Globus pallidus (tissue), 1 donor: ENCODE measurements around the gene CMSS1.
A peak's percentile ranks its signal among the peaks of the same experiment; 100 is the strongest.

Experiments
- DNase-seq: peaks from one replicate; pipeline ENCODE4 v3.0.0-alpha.2; 2015; ENCODE audit warnings: low spot score

Gene CMSS1

DNA sequence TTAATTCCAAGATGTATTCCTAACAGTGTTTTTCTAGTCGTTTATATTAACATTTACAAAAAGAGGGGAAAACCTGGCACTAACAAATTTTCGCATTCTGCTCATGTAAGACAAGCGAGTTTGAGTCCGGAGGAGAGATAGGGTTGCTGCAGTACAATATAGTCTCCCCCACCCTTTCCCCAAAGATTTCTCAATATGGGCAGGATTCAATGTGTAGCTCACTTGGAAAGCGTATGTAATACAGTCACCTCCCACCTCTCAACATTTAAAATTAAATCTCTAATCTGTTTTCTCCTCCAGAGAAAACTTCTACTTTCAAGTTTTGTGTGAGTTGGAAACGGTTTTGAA, 57.9 kb downstream of the CMSS1 start:
- DNase-seq, result peak; percentile 30

DNA sequence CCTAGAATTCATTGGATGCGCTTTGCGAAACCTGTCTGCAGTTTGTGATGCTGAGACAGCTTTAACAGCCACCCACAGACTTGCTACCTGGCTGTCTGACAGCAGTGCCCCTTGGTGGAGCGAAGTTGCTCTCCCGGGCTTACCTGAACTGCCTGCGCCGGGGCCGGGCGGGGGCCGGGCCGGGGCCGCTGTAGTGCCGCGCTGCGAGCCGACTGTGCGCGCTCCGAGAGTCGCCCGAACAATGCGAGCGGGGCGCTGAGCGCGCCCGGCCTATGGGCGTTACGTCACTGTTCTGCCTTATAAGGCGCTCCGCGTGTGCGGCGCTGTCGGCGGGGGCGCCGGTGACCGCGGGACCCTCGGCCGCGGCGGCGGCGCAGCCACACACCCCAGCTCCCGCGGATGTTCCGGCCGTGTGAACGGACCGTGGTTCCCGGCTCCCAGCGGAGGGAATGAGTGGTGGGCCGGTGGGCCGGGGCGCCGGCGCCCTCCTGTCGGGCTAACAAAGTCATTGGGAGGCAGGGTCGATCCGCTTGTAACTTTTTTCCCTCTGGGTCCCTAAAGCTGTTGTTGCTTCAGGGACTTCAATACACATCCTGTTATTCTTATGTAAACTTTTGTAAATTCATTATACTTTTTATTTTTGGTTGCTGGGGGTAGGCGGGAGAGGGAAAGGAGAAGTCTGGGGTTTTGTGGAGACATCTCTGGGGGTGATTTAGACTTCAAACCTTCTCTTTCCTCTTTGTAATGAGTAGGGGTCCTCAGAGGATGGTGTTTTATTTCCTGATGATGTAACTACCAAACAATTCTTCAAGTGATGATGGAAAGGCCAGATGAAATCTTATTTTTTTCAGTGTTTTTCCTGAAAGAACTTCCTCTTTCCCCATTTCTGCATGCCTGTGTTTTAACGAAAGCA, 58.5 kb downstream of the CMSS1 start:
- peak; percentile 73 for DNase-seq

DNA sequence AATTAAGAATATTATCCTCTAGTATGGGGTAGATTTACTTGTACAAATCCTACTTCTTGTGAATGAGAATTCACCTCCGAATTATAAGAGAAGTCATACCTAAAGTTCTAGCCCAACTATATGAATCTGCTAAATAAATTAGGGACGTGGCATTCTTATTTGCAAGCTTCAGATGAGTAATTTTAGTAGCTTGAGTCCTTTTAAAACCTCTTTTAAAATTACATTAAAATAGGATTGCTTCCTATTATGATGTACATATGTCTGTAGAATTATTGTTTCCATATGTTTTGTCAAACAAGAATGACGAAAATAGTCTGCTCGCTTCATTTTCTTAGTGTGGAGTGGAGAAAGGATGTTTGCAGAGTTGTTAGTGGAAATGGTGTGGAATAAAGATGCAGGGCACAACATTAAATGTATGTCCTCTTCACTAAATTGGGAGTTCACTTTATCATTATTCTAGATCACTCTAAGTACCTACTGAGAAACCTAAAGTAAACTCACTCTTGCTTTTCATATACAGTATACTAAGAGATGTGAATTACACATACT, 59.4 kb downstream of the CMSS1 start:
- no peak for DNase-seq

DNA sequence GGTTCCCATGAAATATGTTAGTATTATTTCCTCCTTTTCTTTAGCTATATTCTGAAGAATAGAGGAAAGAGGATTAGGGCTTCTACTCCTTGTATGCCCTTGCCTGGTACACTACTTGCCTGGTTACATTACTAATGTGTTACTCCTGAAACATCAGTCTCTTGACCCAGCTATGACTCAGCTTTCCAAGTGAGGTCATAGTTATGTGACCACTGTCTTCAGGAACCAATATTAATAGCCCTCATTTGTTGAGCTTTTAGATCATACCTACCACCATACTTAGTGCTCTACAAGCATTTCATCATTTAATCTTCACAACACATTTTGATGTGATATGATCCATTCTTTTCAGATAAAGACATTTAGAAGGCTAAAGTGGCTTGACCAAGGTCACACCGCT, 60.3 kb downstream of the CMSS1 start:
- DNase-seq, result no peak

DNA sequence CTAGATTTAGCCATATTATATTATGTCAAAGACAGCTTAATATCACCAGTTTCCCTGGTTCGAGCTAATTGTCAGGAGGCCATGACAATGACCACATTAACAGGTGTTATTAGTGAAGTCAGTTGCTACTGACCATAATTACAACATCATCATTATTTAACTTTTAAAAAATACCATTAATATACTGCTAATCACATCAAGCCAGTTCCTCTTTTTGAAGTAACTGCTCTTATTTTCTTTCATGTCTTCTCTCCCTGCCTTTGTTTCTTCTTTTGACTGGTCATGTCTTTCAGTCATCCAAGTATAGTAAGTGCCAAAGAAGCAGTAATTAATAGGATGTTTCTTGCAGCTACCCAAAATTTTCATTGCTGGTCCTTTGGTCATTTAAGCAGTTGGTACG, 61.6 kb downstream of the CMSS1 start:
- DNase-seq, result no peak

DNA sequence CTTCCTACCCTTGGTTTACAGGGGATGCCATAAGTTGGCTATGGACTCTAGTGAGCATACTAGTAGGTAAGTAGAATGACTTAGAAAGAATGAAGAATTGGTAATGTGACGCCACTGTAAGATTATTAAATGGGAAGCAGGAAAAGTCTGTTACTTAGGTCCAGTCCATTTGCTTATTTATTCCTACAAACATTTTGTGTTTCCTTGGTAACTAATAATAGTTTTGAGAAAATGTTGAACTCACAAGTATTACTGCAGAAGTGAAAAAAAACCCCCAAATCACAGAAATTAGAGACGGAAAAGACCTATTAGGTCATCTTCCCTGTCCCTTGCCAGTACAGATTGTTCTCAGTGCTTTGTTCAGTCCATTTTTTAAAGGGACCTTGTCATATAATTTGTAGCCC, 63.5 kb downstream of the CMSS1 start:
- no peak for DNase-seq

DNA sequence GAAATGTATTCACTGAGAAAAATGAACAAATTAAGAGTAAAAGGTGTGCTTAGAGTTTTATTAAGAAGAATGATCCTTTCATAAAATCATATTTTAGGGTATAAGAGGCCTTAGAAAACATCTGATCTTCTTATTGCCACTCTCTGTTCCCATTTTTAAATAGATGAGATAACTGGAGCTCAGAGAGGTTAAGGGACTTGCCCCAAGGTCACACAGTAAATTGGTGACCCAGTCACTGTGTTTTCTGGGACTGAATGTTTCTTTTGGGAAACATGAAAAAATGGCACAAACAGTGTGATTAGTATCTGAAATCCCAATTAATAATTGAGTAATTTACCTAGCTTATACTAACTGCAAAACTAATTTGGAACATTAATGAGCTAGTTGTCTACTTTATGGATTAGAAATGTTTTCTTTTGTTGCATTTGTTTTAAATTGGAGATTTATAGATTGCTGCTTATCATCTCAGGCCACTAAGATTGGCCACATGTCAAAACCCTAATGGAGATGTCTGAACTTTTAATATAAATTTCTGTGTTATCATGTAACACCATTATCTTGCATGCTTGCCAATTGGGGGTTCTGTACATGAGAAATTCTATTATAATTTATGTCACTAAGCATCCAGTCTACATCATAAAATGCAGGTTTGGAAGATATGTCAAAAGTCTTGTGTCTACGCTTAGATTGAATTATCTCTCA, 64.9 kb downstream of the CMSS1 start:
- no peak for DNase-seq

DNA sequence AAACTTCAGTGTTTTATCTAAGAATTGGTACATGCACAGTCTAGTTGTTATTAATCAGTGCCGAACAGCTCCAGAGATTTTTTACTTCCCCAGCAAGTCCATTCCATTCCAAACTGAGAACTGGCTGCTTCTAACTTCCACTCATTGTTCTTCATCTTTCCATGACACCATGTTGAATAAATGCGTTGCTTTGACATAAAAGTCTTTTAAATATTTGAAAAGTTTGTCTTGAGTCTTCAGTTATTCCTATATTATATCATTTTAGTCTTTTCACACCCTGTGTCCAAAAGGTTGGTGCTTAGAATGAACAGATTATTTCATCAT, 65.4 kb downstream of the CMSS1 start:
- no peak for DNase-seq

DNA sequence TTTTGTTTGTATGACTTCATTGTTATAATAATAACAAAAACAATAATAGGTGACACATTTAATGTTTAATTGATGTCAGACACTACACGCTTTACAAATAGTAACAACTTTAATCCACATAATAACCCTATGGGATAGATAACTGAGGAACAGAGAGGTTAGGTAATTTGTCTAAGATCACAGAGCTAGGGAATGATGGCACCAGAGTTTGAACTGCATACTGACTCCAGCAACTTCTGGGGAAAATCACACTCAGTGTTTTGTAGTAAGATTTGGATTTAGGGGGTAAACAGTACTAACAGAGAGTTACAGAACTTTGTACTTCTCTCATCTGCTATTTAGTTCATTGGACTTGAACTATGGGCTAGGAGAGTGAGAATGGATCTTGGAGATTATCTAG, 66.0 kb downstream of the CMSS1 start:
- DNase-seq, result no peak

DNA sequence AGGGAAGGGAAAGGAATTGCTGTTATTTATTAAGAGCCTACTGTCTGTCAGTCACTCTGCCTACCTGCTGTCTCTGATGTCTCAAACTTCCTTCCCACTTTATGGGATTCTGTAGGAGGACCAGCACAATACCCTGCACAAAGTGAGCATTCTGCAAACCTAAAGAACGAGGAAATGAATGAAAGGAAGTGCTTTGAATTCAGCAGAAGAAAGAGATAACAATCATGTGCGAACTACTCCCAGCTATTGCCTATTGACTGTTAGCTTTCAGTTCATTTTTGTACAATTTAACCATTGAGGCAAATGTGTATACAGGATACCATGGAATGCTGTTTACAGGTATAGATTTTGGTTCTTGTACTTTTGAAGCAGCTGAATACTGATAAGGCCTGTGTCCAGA, 66.8 kb downstream of the CMSS1 start:
- DNase-seq, result no peak

DNA sequence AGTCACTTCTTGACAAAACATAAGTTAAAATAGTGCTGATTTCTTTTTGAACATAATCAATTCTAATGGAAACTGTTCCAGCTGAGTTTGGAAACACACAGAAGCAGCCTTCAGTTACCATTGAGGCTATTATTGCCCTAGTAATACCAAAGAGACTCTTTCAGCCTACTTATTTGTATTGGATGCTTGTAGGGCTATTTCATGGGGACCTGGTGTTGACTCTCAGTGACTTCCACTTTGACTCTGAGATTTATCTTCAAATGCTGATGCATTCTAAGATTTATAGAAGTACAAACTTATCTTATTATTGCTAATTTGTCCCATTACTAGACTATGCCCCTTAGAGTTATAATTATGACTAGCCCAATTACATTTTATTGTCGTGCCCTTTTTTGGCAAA, 67.4 kb downstream of the CMSS1 start:
- DNase-seq, result no peak

DNA sequence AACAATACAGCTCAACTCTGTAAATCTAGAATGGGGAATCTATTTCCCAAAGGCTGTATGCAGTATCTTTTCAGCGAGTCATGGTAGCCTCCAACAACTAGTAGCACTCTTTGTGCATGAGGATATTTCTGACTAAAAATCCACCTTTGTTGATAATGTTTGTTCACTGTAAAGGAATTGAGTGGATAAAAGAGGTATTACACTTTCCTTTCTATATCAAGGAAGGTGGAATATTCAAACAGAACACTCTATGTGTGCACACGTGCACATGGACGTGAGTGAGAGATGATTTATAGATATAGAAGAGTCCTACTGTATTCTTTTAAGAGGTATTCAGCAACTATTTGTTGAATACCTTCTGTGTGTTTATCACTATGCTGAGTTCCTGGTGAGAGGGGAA, 68.2 kb downstream of the CMSS1 start:
- no peak for DNase-seq

DNA sequence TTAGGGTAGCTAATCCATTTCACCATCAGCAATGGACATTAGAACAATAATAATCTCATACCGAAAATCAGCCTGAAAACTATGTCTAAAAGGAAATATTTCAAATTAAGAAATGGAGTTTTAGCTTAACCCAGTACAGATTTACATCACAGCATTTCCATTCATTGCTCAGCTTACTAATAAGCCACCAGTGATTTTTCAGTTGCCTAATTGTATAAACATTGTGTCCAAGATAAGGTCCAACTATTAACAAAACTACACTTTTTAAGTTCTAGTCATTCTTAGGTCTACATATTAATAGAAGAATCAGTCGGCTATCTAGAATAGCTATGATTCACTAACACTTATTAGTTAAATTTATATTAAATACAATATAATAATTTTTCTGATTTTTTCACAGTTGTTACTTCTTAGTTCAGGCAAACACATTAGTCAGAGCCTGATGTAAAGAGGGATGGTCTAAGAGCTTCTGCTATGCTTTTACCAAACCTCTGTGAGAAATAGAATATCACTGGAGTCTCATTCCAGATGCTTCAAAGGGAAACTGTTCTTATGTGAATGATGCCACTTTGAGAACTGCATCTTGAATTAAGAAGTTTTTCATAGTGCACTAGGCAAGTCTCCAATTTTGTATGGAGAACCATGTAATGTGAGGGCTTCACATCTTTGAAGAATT, 74.1 kb downstream of the CMSS1 start:
- DNase-seq, result no peak

DNA sequence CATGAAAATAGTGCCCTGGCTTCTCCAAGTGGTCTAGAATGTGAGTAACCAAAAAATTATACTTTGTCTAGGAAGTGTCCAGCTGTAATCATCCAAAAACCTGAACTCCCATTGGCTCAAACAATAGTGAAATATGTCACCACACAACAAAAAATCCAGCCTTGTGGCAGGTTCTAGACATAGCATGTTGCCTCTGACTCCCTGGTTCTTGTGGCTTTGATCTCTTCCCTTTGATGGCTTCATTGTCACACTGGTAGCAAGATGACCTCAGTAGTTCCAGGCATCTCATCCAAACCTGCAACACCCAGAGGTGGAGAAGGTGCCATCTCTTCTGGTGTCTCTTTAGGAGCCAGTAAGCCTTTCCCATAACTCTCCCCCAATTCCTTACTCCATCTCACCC, 74.7 kb downstream of the CMSS1 start:
- DNase-seq, result no peak

DNA sequence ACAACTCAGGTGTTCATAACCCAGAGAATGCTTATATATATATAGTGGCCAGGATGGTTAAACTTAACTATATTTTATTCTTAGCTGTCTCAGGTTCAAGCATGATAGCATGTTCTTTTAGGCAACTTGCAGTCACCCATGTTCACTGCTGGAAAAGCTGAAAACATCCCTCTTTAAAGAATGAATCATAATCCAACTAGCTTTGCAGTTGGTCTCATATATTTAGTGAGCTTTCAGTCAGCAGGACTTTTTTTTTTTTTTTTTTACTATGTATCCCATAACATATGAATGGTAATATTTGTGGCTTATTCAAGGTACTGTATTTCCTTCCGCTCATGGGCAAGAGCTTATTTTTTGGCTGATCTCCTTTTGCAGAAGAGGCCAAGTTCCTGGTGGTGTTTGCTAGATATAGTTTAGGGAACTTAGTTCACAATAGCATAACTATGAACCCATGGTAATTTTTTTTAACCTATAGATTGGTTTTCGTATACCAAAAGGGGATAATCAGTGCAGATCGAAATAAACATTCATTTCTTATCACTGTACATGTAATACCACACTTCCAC, 77.6 kb downstream of the CMSS1 start:
- no peak for DNase-seq

DNA sequence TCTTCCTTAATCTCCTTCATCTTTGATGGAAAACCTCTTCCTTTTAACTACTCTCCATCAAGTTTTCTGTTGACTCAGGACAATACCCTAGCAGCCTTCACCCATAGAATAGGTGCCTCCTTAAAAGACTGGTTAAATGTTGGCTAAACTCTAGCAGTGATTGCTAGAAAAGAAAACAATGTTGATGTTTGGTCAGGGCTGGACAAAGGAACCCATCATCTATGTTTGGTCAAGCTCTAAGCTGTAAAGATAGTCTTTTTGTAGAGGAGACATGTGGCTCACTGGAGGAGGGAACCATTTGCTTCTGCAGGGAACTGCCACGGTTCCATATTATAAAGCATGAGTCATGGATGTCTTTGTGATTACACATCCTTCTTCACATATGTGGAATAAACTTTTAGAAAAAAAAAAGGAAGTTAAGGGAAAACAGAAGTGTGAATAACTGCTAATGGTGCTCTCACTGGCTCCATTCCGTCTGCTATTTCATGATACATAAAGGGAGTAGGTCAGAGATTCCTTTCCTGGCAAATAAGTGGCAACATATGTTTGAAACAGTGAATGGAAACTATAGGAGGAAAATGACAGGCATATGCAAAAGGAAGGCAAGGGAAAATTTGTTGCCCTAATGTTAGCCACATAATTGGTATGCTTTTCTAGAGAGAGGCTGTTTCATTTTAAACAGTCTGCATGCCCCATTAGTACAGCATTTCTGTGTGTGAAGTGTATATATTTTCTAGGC, 78.2 kb downstream of the CMSS1 start:
- no peak for DNase-seq

DNA sequence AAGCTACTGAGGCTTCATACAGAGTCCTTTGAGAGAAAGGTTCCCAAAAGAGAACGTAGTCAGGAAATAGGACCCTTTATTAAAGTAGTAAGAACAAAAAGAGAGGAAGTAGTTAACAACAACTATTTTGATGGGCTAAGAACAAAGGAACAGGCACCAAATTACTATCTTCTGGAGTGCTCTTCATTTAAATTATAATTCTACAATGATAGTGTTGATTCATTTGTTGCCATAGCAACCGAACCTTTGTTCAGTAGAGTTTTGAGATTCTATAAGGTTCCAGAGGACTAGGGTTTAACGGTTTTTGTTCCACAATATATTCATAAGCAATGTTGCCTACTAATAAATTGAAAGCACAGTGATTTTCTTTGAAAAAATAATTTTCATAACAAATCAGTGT, 78.8 kb downstream of the CMSS1 start:
- no peak for DNase-seq

DNA sequence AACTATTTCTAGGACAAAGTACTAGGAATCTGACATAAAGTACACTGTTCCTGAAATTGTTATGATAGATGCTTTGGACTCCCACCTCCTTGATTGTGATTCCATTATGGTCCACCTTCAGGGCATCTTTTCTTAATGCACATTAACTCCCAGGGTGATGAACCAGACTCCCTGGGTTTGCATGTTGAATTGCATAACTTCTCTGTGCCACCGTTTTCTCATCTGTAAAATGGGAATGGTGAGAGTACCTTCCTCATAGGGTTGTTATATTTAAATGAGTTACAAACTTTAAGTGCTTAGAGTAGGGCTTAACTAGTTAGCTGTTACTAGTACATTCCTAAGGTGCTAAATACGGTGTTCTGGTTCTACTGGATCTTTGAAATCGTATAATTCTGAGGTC, 81.9 kb downstream of the CMSS1 start:
- DNase-seq, result no peak

DNA sequence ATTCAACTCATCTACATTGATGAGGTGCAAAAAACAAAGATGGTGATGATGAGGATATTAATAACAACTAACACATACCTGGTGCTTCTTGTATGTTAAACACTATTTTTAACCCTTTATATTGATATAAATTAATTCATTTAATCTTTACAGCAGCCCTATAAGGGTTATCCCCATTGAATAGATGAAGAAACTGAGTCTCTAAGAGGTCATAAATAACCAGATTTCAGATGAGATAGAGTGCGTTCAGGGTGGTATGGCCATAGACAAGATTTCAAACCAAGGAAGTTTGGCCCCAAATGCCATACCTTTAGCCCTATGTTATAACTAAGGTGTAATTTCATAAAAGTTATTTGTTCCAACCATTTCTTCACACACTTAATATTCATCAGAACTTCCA, 82.6 kb downstream of the CMSS1 start:
- DNase-seq, result no peak

DNA sequence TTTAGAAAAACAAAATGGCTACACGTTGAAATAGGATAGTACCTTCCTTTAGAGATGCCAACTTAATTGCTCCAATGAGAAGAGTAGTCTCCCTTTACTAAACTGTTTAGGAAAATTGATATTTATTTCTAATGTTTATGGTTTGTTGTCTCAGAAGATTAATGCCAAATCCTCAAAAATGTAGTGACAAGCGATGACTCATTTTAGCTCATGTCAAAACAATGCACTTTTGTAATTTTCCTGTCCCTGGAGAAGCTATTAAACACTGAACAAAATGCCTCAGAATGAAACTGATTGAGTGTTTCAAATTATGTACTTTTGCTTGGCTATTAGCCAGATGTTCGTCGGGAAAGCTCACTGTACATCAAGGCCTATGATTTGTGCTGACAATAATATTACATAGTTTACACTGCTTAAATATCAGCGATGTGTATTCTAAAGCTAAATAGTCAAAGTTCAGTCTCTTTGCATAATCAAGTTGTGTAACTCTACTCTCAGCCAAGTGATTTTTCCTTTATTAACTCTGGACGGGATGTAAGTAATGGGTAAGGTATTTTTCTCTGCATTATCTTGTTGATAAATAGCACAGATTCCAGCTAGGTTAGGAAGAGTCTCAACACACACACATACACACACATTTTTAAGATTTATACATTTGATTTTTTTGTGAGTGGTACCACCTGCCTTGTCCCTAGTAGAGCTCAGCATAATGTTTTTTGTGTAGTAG, 83.7 kb downstream of the CMSS1 start:
- no peak for DNase-seq

DNA sequence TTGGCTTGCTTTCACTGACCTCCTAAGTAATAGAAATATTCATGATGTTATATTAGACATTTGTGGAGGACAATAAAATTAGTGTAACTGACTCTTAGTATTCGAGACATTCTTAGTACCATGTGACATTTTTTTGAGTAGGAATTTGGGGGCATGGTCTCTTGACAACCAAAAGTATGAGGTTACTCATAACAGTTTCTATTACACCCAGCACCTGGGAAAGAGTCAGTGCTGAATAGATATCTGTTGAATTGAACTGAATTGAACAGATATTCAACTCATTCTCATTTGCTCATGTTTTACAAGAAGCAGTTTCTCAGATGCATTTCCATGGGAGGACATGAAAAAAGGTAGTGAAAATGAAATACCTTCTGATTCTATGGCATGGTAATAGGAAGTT, 84.4 kb downstream of the CMSS1 start:
- no peak for DNase-seq
